Breast epithelium (tissue), 3 donors: ENCODE measurements around the gene ZNF385A.

ENCODE experiments used
- POLR2AphosphoS5 ChIP-seq, 3 donors: sonication (generic); formaldehyde crosslinking; IDR thresholded peaks; one replicate each; pipeline ENCODE4 v1.6.1; 2017; ENCODE audit warnings: antibody characterized with exemption in 3 of 3
- TF ChIP-seq, protein P1 (sequence below), 3 donors: fragments of 450-650 bp; IDR thresholded peaks; one replicate each; pipeline ENCODE4 v1.5.1; 2016 to 2017; ENCODE audit warnings: antibody characterized with exemption in 3 of 3, mild to moderate bottlenecking in 3 of 3, moderate library complexity in 3 of 3

DNA sequence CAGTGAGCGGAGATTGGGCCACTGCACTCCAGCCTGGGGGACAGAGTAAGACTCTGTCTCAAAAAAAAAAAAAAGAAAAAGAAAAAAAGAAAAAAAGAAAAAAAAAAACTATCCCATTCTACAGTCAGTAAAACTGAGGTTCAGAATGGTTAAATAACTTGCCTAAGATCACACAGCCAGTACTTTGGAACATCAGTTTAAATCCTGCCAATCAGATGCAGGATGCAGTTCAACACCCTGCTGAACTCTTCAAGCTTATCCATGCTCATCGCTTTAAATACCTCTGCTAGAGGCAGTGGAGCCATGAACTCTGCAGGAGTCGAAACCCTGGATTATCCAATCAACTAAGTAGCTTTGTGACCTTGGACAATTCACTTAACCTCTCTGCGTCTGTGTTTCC, 3.4 kb downstream of the ZNF385A start:
- TF ChIP-seq, protein P1, sequence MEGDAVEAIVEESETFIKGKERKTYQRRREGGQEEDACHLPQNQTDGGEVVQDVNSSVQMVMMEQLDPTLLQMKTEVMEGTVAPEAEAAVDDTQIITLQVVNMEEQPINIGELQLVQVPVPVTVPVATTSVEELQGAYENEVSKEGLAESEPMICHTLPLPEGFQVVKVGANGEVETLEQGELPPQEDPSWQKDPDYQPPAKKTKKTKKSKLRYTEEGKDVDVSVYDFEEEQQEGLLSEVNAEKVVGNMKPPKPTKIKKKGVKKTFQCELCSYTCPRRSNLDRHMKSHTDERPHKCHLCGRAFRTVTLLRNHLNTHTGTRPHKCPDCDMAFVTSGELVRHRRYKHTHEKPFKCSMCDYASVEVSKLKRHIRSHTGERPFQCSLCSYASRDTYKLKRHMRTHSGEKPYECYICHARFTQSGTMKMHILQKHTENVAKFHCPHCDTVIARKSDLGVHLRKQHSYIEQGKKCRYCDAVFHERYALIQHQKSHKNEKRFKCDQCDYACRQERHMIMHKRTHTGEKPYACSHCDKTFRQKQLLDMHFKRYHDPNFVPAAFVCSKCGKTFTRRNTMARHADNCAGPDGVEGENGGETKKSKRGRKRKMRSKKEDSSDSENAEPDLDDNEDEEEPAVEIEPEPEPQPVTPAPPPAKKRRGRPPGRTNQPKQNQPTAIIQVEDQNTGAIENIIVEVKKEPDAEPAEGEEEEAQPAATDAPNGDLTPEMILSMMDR (IDR thresholded peaks at IDR 0.05), result no peak
- TF ChIP-seq POLR2AphosphoS5 (IDR thresholded peaks at IDR 0.05), result no peak
